Transverse colon (tissue), 4 donors: ENCODE results near the gene MTERF1.

Source experiments
- POLR2A ChIP-seq: fragments of 450-650 bp; IDR thresholded peaks from one replicate; pipeline ENCODE4 v1.6.1; 2016; ENCODE audit warnings: antibody characterized with exemption, mild to moderate bottlenecking, moderate library complexity
- POLR2AphosphoS5 ChIP-seq, 3 donors: sonication (generic); formaldehyde crosslinking; IDR thresholded peaks; one replicate each; pipeline ENCODE4 v1.6.1; 2016; ENCODE audit warnings: antibody characterized with exemption in 3 of 3
- TF ChIP-seq, protein P1 (sequence below), 5 experiments: fragments of 200-600 bp in 3 of 5; fragments of 450-650 bp in 2 of 5; sonication (generic) in 3 of 5; IDR thresholded peaks; 1 replicate in 2 of 5; 2 replicates in 3 of 5; pipeline ENCODE4 v1.5.1; 2016 to 2017; ENCODE audit warnings: antibody characterized with exemption in 5 of 5, inconsistent platforms in 3 of 5, mild to moderate bottlenecking in 2 of 5, moderate library complexity in 1 of 5

DNA sequence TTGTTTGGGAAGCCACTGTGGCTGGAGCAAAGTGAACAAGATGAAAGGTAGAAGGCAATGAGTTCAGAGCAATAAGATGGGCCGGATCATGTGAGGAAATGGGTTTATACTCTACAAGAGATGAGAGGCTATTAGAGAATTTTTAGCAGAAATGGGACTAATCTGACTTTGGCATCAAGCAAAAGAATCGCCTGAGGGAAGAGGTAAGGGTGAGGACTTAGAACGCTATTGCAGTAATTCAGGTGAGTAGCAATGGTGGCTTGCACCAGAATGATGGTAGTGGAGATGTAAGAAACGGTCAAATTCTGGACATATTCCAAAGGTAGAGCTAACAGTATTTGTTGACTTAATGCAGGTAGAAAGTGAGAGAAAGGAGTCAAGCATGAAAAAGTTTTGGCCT, 30.6 kb upstream of the MTERF1 start:
- no peak for TF ChIP-seq POLR2A
- TF ChIP-seq, protein P1, sequence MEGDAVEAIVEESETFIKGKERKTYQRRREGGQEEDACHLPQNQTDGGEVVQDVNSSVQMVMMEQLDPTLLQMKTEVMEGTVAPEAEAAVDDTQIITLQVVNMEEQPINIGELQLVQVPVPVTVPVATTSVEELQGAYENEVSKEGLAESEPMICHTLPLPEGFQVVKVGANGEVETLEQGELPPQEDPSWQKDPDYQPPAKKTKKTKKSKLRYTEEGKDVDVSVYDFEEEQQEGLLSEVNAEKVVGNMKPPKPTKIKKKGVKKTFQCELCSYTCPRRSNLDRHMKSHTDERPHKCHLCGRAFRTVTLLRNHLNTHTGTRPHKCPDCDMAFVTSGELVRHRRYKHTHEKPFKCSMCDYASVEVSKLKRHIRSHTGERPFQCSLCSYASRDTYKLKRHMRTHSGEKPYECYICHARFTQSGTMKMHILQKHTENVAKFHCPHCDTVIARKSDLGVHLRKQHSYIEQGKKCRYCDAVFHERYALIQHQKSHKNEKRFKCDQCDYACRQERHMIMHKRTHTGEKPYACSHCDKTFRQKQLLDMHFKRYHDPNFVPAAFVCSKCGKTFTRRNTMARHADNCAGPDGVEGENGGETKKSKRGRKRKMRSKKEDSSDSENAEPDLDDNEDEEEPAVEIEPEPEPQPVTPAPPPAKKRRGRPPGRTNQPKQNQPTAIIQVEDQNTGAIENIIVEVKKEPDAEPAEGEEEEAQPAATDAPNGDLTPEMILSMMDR (IDR thresholded peaks at IDR 0.05) = no peak
- TF ChIP-seq POLR2AphosphoS5 (IDR thresholded peaks at IDR 0.05) = no peak
